Measurements from ENCODE around the gene NUP210.
"Not testable (repeated sequence)": the region's sequence is repeated elsewhere in the genome, so short reads cannot be mapped to it uniquely, and the experiment has no call there.

The NUP210 gene

GRCh38 chr3:13406190-13406589, 13.9 kb downstream of the NUP210 start:
- DNase-seq (ENCODE audit: low spot score): no peak

GRCh38 chr3:13405614-13406013, 14.5 kb downstream of the NUP210 start:
- DNase-seq (ENCODE audit: low spot score): no peak

GRCh38 chr3:13404626-13405452, 15.3 kb downstream of the NUP210 start:
- DNase-seq (ENCODE audit: low spot score): no peak

GRCh38 chr3:13403847-13404246, 16.3 kb downstream of the NUP210 start:
- no peak for DNase-seq (ENCODE audit: low spot score)

GRCh38 chr3:13403213-13403819, 16.8 kb downstream of the NUP210 start:
- DNase-seq (ENCODE audit: low spot score): no peak

GRCh38 chr3:13401149-13401548, 19.0 kb downstream of the NUP210 start:
- DNase-seq (ENCODE audit: low spot score): no peak

- no peak for DNase-seq (ENCODE audit: low spot score)
Measured at GRCh38 chr3:13400114-13400673, 19.9 kb downstream of the NUP210 start.

- no peak for DNase-seq (ENCODE audit: low spot score)
Measured at GRCh38 chr3:13399603-13400002, 20.5 kb downstream of the NUP210 start.

- DNase-seq (ENCODE audit: low spot score): no peak
Measured at GRCh38 chr3:13397316-13397715, 22.8 kb downstream of the NUP210 start.

- no peak for DNase-seq (ENCODE audit: low spot score)
Measured at GRCh38 chr3:13394363-13394762, 25.8 kb downstream of the NUP210 start.

GRCh38 chr3:13393427-13394360, 26.4 kb downstream of the NUP210 start:
- no peak for DNase-seq (ENCODE audit: low spot score)

GRCh38 chr3:13391308-13391707, 28.8 kb downstream of the NUP210 start:
- peak; percentile 18 for DNase-seq (ENCODE audit: low spot score)

- DNase-seq (ENCODE audit: low spot score): no peak
Measured at GRCh38 chr3:13389378-13389777, 30.7 kb downstream of the NUP210 start.

- no peak for DNase-seq (ENCODE audit: low spot score)
Measured at GRCh38 chr3:13388816-13389215, 31.3 kb downstream of the NUP210 start.

GRCh38 chr3:13385373-13385965, 34.7 kb downstream of the NUP210 start:
- no peak for DNase-seq (ENCODE audit: low spot score)

GRCh38 chr3:13380971-13381370, 39.2 kb downstream of the NUP210 start:
- no peak for DNase-seq (ENCODE audit: low spot score)

GRCh38 chr3:13379201-13379830, 40.8 kb downstream of the NUP210 start:
- no peak for DNase-seq (ENCODE audit: low spot score)

GRCh38 chr3:13378155-13378554, 42.0 kb downstream of the NUP210 start:
- no peak for DNase-seq (ENCODE audit: low spot score)

- not testable (repeated sequence) for DNase-seq (ENCODE audit: low spot score)
Measured at GRCh38 chr3:13377741-13378140, 42.4 kb downstream of the NUP210 start.

GRCh38 chr3:13377021-13377420, 43.1 kb downstream of the NUP210 start:
- DNase-seq (ENCODE audit: low spot score): no peak

- no peak for DNase-seq (ENCODE audit: low spot score)
Measured at GRCh38 chr3:13376091-13376490, 44.0 kb downstream of the NUP210 start.
